ENCODE measurements around the gene CHKB.

DNA sequence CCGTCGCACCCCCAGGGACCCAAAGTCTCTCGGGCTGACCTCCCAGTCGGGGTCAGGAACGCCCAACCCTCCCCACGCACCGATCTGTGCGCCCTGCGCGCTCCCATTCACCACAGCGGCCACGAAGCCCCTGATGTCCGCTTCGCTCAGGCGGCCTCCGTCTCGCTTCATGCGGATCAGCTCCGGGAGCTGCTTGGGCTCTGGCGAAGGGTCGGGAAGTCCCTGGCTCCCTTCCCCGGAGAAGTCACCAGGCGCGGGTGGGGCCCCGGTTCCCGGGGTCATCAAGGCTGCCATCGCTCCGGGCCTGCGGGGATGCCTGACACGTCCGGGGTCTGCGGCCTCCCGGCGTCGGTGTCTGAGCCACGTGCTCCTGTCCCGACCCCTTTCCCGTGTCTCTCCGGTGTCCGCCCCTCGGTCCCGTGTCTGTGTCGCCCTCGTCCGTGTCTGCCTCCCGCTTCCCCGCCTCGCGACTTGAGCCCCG, 53.2 kb downstream of the CHKB start:
- no peak for TF ChIP-seq SIN3A (IDR thresholded peaks at IDR 0.05; ENCODE audit: low read depth)
- TF ChIP-seq YY1 (IDR thresholded peaks at IDR 0.05; ENCODE audit: extremely low read depth, insufficient replicate concordance, low read depth, low read length), result no peak
- no peak for TF ChIP-seq JUND (IDR thresholded peaks at IDR 0.05)
- TF ChIP-seq TCF7L2 (IDR thresholded peaks at IDR 0.05; ENCODE audit: borderline replicate concordance, extremely low read depth, insufficient read depth, insufficient read length), result no peak
- TF ChIP-seq, protein P1, sequence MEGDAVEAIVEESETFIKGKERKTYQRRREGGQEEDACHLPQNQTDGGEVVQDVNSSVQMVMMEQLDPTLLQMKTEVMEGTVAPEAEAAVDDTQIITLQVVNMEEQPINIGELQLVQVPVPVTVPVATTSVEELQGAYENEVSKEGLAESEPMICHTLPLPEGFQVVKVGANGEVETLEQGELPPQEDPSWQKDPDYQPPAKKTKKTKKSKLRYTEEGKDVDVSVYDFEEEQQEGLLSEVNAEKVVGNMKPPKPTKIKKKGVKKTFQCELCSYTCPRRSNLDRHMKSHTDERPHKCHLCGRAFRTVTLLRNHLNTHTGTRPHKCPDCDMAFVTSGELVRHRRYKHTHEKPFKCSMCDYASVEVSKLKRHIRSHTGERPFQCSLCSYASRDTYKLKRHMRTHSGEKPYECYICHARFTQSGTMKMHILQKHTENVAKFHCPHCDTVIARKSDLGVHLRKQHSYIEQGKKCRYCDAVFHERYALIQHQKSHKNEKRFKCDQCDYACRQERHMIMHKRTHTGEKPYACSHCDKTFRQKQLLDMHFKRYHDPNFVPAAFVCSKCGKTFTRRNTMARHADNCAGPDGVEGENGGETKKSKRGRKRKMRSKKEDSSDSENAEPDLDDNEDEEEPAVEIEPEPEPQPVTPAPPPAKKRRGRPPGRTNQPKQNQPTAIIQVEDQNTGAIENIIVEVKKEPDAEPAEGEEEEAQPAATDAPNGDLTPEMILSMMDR (IDR thresholded peaks at IDR 0.05 in 2 of 3, conservative IDR thresholded peaks at IDR 0.05 in 1 of 3; ENCODE audit: borderline replicate concordance in 1 of 3, insufficient read depth in 1 of 3, low read depth in 2 of 3, low read length in 2 of 3), result no peak
- TF ChIP-seq EGR1 (IDR thresholded peaks at IDR 0.05; ENCODE audit: low read depth), result no peak
- no peak for TF ChIP-seq ZFX (IDR thresholded peaks at IDR 0.05)
- TF ChIP-seq ATF3 (IDR thresholded peaks at IDR 0.05), result no peak
- TF ChIP-seq POLR2AphosphoS5 (IDR thresholded peaks at IDR 0.05; ENCODE audit: low read depth, low read length), result no peak
- TF ChIP-seq ZNF274 (IDR thresholded peaks at IDR 0.05; ENCODE audit: low read depth, low read length), result no peak
- no peak for TF ChIP-seq ELF1 (IDR thresholded peaks at IDR 0.05; ENCODE audit: borderline replicate concordance, low read depth)
- TF ChIP-seq POLR2A (IDR thresholded peaks at IDR 0.05; ENCODE audit: borderline replicate concordance, extremely low read depth, insufficient read depth, insufficient read length), result no peak
- TF ChIP-seq EZH2 (IDR thresholded peaks at IDR 0.05), result no peak
